GM12878 (cell line): ENCODE results near the gene ELF2. TPM values are rescaled to one million over a fixed set of nuclear protein-coding genes. Genes with fewer than 3 reads are reported as not detected.

Experiments
- ATAC-seq: fragments of 200-7000 bp; cut with Tn5 transposase; 3 replicates; pipeline ENCODE4 v1.9.1; 2020; ENCODE audit warnings: mild to moderate bottlenecking, moderate library complexity
- BruUV-seq: library from RNA; stranded (reverse); fragments of 400-500 nt; replicated peaks from 2 replicates; lab custom pipeline; 2021; lab: Mats Ljungman, UMichigan
- CTCF ChIA-PET: fragments of 300-600 bp; sonication (Branson Sonifier 250); formaldehyde crosslinking; extraction: SDS; loops from one replicate; lab custom pipeline; 2021; ENCODE audit warnings: inconsistent platforms; lab: Yijun Ruan, JAX
- POLR2A ChIA-PET: fragments of 350-600 bp; formaldehyde crosslinking; extraction: SDS; loops from one replicate; lab custom pipeline; 2021; ENCODE audit warnings: inconsistent platforms; lab: Charles Lee
- RAD21 ChIA-PET: fragments of 300-600 bp; sonication (Branson Sonifier 250); formaldehyde crosslinking; loops from one replicate; lab custom pipeline; 2023; ENCODE audit warnings: antibody characterized with exemption; ENCODE audit not compliant: unreplicated experiment; lab: Charles Lee
- SMC1A ChIA-PET: fragments of 300-600 bp; sonication (Branson Sonifier 250); formaldehyde crosslinking; loops from one replicate; lab custom pipeline; 2023; ENCODE audit not compliant: unreplicated experiment, uncharacterized antibody; lab: Charles Lee
- DNase-seq: peaks from one replicate; pipeline ENCODE4 v3.0.0-alpha.2; 2011; ENCODE audit warnings: low read depth, low spot score
- FAIRE-seq: peaks from 3 replicates; lab custom pipeline; 2011; peaks lifted over from hg19 to GRCh38; lab: Jason Lieb, UNC
- H2AFZ ChIP-seq: 2 replicates; pipeline ENCODE4 v1.6.0; 2011; ENCODE audit warnings: low read depth, low read length, control low read depth; ENCODE audit not compliant: control insufficient read depth
- H3K27ac ChIP-seq: 2 replicates; pipeline ENCODE4 v1.5.1; 2011; ENCODE audit warnings: control low read depth; ENCODE audit not compliant: control insufficient read depth, insufficient read depth
- H3K27me3 ChIP-seq, 2 experiments: replicated peaks in 1 of 2; 2 replicates each; pipeline versions ENCODE4 v1.6.0 to v1.6.1; 2011; ENCODE audit warnings: low read length in 1 of 2; ENCODE audit not compliant: control insufficient read depth in 2 of 2, insufficient read depth in 2 of 2
- H3K36me3 ChIP-seq, 2 experiments: 2 replicates each; pipeline ENCODE4 v1.5.1; 2011; ENCODE audit warnings: low read length in 1 of 2; ENCODE audit not compliant: control insufficient read depth in 2 of 2, insufficient read depth in 2 of 2
- H3K4me1 ChIP-seq: 2 replicates; pipeline ENCODE4 v1.6.1; 2011; ENCODE audit warnings: mild to moderate bottlenecking, low read length, moderate library complexity, mixed read lengths; ENCODE audit not compliant: control insufficient read depth, insufficient read depth
- H3K4me2 ChIP-seq: 2 replicates; pipeline ENCODE4 v1.6.0; 2011; ENCODE audit warnings: control low read depth; ENCODE audit not compliant: control insufficient read depth, insufficient read depth
- H3K4me3 ChIP-seq: fragments of 200-600 bp; sonication (generic); 2 replicates; pipeline ENCODE4 v1.5.1; 2016
- H3K79me2 ChIP-seq: 2 replicates; pipeline ENCODE4 v1.6.0; 2011; ENCODE audit warnings: low read length; ENCODE audit not compliant: control insufficient read depth, insufficient read depth
- H3K9ac ChIP-seq: 2 replicates; pipeline ENCODE4 v1.8.0; 2011; ENCODE audit warnings: low read length, control low read depth, mixed read lengths; ENCODE audit not compliant: control insufficient read depth, insufficient read depth
- H3K9me3 ChIP-seq: replicated peaks from 3 replicates; pipeline ENCODE4 v1.5.1; 2011; ENCODE audit warnings: mild to moderate bottlenecking, low read length; ENCODE audit not compliant: control insufficient read depth, insufficient read depth
- H4K20me1 ChIP-seq: 2 replicates; pipeline ENCODE4 v1.6.0; 2011; ENCODE audit not compliant: control insufficient read depth, insufficient read depth
- ATF3 ChIP-seq: IDR thresholded peaks from 2 replicates; pipeline ENCODE4 v1.6.1; 2011; ENCODE audit warnings: low read depth, mild to moderate bottlenecking, low read length, moderate library complexity, borderline replicate concordance; ENCODE audit errors: extremely low read depth
- BHLHE40 ChIP-seq, 2 experiments: fragments of 450-650 bp in 1 of 2; IDR thresholded peaks; 2 replicates each; pipeline ENCODE4 v1.6.1; 2011 to 2017; ENCODE audit warnings: low read depth in 2 of 2, borderline replicate concordance in 1 of 2, improper control_type of control experiment in 1 of 2, low read length in 1 of 2, mild to moderate bottlenecking in 1 of 2
- EED ChIP-seq: sonication (generic); IDR thresholded peaks from 2 replicates; pipeline ENCODE4 v1.6.1; 2016; ENCODE audit warnings: antibody characterized with exemption, low read depth
- LARP7 ChIP-seq: fragments of 450-650 bp; IDR thresholded peaks from 2 replicates; pipeline ENCODE4 v1.6.1; 2017; ENCODE audit warnings: mild to moderate bottlenecking
- POLR2AphosphoS5 ChIP-seq: IDR thresholded peaks from 2 replicates; pipeline ENCODE4 v1.6.1; 2011; ENCODE audit warnings: mild to moderate bottlenecking, low read length, inconsistent platforms
- RELB ChIP-seq: fragments of 450-650 bp; IDR thresholded peaks from 2 replicates; pipeline ENCODE4 v1.6.1; 2017; ENCODE audit warnings: low read depth, mild to moderate bottlenecking, moderate library complexity
- SMC3 ChIP-seq: IDR thresholded peaks from 2 replicates; pipeline ENCODE4 v1.6.1; 2011; ENCODE audit warnings: low read length, improper control_type of control experiment, borderline replicate concordance
- SREBF1 ChIP-seq: IDR thresholded peaks from 2 replicates; pipeline ENCODE4 v1.6.1; 2012; ENCODE audit warnings: mild to moderate bottlenecking, low read length
- TCF12 ChIP-seq: IDR thresholded peaks from 2 replicates; pipeline ENCODE4 v1.6.1; 2011; ENCODE audit warnings: low read depth, mild to moderate bottlenecking, low read length
- TCF3 ChIP-seq: IDR thresholded peaks from 2 replicates; pipeline ENCODE4 v1.6.1; 2012; ENCODE audit warnings: low read depth, mild to moderate bottlenecking, low read length, borderline replicate concordance; ENCODE audit not compliant: insufficient read depth
- ZBTB40 ChIP-seq: fragments of 450-650 bp; IDR thresholded peaks from 2 replicates; pipeline ENCODE4 v1.6.1; 2016; ENCODE audit warnings: mild to moderate bottlenecking, moderate library complexity, borderline replicate concordance
- ZNF384 ChIP-seq: IDR thresholded peaks from 2 replicates; pipeline ENCODE4 v1.6.1; 2012; ENCODE audit warnings: low read depth, mild to moderate bottlenecking, low read length, improper control_type of control experiment, borderline replicate concordance
- WGBS: methylation state at CpG from one replicate; pipeline ENCODE4 v1.1.6; 2016; ENCODE audit warnings: low lambda C conversion rate; ENCODE audit not compliant: insufficient replicate concordance, insufficient coverage; ENCODE audit errors: missing lambda C conversion rate; 5-methylcytosine and 5-hydroxymethylcytosine counted together
- in situ Hi-C: fragments of 300-500 bp; cut with MboI; formaldehyde crosslinking; loops from 9 replicates; pipeline ENCODE4 v1.14.3; 2018; ENCODE audit warnings: mixed read lengths
- intact Hi-C: fragments of 100-400 bp; cut with micrococcal nuclease; formaldehyde crosslinking; loops from one replicate; pipeline ENCODE4 v1.14.2; 2022; ENCODE audit not compliant: unreplicated experiment
- polyA plus RNA-seq, 11 experiments: library from polyadenylated mRNA; depleted of rRNA in 4 of 11; unstranded in 6 of 11; stranded (reverse) in 5 of 11; fragments of >200 nt; fragmentation: Nextera tagmentation in 4 of 11; fragmentation: Illumina TruSeq in 1 of 11; extraction: Ambion mirVana in 4 of 11; extraction: Trizol in 1 of 11; gene quantifications; 1 replicate in 1 of 11; 2 replicates in 10 of 11; pipeline versions ENCODE4 v1.2.1 to v1.2.3, GENCODE V29; 2011 to 2016; ENCODE audit warnings: inconsistent platforms in 2 of 11, missing spikeins in 2 of 11, low read depth in 1 of 11
- total RNA-seq, 4 experiments: library from RNA; depleted of rRNA in 3 of 4; stranded (reverse); fragments of >200 nt in 3 of 4; fragmentation: Illumina TruSeq in 1 of 4; extraction: Trizol in 1 of 4; gene quantifications; 2 replicates each; pipeline versions ENCODE4 v1.2.1 to v1.2.3, GENCODE V29; 2013 to 2021

ELF2 gene
- total and polyA plus RNA-seq, 10 of the 15 experiments (the other 5 are each of a cell fraction or from before 2014, with no cell fraction given): 10.5 to 30.1 (median 20.5) TPM

GRCh38 chr4:139083956-139084803 is 92.8 kb downstream of the ELF2 start:
- Histone ChIP-seq H3K4me1 (no peaks in the 10 kb centered on the region), H3K79me2 (peaks cover 47% of the 10 kb centered on the region), H3K27ac (peak overlapping the region; percentile 97), H3K27me3 (no peaks in the 10 kb centered on the region), H4K20me1 (no peaks in the 10 kb centered on the region), H3K9ac (peak overlapping the region; percentile 88), H2AFZ (peak overlapping the region; percentile 96), H3K9me3 (no peaks in the 10 kb centered on the region), H3K4me3 (peak overlapping the region; percentile 77), H3K36me3 (0 out of 4 replicates have a peak, but pooled peaks cover 0 to 3% of the 10 kb centered on the region in 2 experiments), H3K4me2 (peak overlapping the region; percentile 92)
- ChIA-PET SMC1A (interaction anchor here (0.9 to 1.3 kb wide), 2 partner anchors 54 to 95 kb away, joined by 3 to 4 read pairs; no protein-coding TSS in a partner anchor), CTCF (interaction anchor here (0.7 to 1.2 kb wide), 4 partner anchors 16 to 216 kb away, joined by 3 read pairs; no protein-coding TSS in a partner anchor), POLR2A (interaction anchor here (0.7 to 1.4 kb wide), 4 partner anchors 70 to 215 kb away, joined by 3 to 5 read pairs (median 4); no protein-coding TSS in a partner anchor), RAD21 (interaction anchor here (1.1 to 1.3 kb wide), 3 partner anchors 53 to 212 kb away, joined by 3 to 6 read pairs (median 3); partner anchors contain the start of gene NOCT)
- under 1% methylated on average over 48 of the region's 68 CpGs for WGBS
- ATAC-seq (peak; percentile 77), FAIRE-seq (peak; percentile 89), DNase-seq (peak; percentile 62)
- no TSS peak for BruUV-seq
- in situ Hi-C loops: no loop called here
- intact Hi-C loops: loop anchor here (5.0 kb wide), 4 partner anchors 67 to 368 kb away; partner anchors contain the start of genes ELF2, NAA15, NDUFC1 and NOCT
- TF ChIP-seq SMC3 (no peak), RELB (0 out of 2 replicates have a peak, but pooled peaks have one; percentile 25), SREBF1 (no peak), BHLHE40 (IDR thresholded peaks at IDR 0.05; ENCODE audit: borderline replicate concordance in 1 of 2, low read depth in 2 of 2, low read length in 1 of 2) (peak; percentile 54 to 83; a peak in 3 of 4 replicates), ZBTB40 (peak; percentile 32; the same call in 1 of the 2 replicates), TCF12 (no peak), TCF3 (0 out of 2 replicates have a peak, but pooled peaks have one; percentile 39), ATF3 (no peak), POLR2AphosphoS5 (peak; percentile 78), LARP7 (peak; percentile 62; the same call in 1 of the 2 replicates), ZNF384 (no peak), EED (peak; percentile 55; the same call in 1 of the 2 replicates)
